Esophagus muscularis mucosa (tissue), 3 donors: ENCODE results near the gene VPS26C.

ENCODE experiments used
- CTCF ChIP-seq, 3 experiments: fragments of 200-600 bp in 2 of 3; fragments of 450-650 bp in 1 of 3; sonication (generic) in 2 of 3; IDR thresholded peaks; one replicate each; pipeline ENCODE4 v1.5.1; 2017 to 2019; ENCODE audit warnings: antibody characterized with exemption in 3 of 3, mild to moderate bottlenecking in 2 of 3, moderate library complexity in 1 of 3
- POLR2A ChIP-seq: fragments of 450-650 bp; IDR thresholded peaks from one replicate; pipeline ENCODE4 v1.6.1; 2017; ENCODE audit warnings: antibody characterized with exemption, moderate library complexity, mild to moderate bottlenecking, low read depth
- POLR2AphosphoS5 ChIP-seq, 2 donors: sonication (generic); formaldehyde crosslinking; IDR thresholded peaks; one replicate each; pipeline ENCODE4 v1.6.1; 2017; ENCODE audit warnings: antibody characterized with exemption in 2 of 2

- TF ChIP-seq POLR2A (no peak), CTCF (IDR thresholded peaks at IDR 0.05) (no peak), POLR2AphosphoS5 (IDR thresholded peaks at IDR 0.05) (no peak)
Observed at GRCh38 chr21:37259426-37259825, 7.7 kb downstream of the VPS26C start.
